GM18870 (cell line): Measurements from ENCODE around the gene INPP5A.
"Not testable (repeated sequence)": the region's sequence is repeated elsewhere in the genome, so short reads cannot be mapped to it uniquely, and the experiment has no call there.

Source experiments
- ATAC-seq: cut with Tn5 transposase; IDR thresholded peaks from one replicate; pipeline ENCODE4 v1.9.1; 2021; ENCODE audit warnings: moderate library complexity; ENCODE audit not compliant: unreplicated experiment

Gene INPP5A

GRCh38 chr10:132728321-132728720, 190.7 kb downstream of the INPP5A start:
- ATAC-seq = no peak

DNA sequence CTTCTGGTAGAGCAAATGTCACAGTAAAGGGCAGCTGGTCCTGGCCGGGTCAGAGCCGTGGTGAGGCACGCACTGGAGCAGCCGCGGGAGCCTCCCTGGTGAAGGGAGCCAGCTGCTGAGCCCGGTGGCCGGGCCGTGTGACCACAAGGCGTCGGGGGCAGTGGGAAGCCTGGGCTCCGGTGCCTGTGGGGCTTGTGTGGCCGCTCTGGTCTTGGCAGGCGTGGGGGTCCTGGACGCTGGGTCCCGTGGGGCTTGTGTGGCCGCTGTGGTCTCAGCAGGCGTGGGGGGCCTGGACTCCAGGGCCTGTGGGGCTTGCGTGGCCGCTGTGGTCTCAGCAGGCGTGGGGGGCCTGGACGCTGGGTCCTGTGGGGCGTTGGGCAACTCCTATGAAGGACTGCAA, 191.2 kb downstream of the INPP5A start:
- ATAC-seq = no peak

DNA sequence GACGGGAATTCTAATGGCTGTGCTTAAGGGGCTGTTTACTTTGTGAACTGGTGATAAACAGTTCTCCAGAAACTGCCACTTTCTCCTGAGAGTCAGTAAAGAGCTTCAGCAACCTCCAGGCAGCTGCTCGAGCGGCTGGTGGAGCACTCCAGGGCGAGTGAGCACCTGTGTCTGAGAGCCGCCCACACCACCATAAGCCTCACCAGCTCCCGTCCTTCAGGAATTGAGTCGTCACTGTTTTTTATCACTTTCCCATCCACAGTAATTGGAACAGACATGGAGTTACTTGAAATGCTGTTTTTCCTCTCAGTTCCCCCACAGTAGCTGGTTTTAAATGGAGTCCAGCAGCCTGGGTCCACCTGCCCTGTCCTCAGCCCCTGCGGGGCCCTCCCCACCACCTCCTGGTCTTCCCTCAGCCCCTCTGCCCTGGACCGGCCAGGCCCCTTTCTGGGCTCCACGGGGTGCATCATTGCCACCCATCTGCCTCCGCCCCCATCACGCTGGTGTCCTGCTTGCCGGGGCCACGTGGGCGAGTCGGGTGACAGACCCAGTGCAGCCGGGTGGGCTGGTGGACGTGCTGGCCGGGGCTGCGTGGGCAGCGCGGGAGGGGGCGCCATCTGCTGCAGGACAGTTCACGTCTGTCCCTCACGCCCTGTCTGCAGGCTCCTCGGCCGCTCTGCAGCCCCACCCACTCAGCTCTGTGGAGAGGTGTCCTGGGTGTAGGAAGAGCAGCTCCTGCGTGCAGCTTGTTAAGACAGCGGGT, 192.4 kb downstream of the INPP5A start:
- ATAC-seq = no peak

DNA sequence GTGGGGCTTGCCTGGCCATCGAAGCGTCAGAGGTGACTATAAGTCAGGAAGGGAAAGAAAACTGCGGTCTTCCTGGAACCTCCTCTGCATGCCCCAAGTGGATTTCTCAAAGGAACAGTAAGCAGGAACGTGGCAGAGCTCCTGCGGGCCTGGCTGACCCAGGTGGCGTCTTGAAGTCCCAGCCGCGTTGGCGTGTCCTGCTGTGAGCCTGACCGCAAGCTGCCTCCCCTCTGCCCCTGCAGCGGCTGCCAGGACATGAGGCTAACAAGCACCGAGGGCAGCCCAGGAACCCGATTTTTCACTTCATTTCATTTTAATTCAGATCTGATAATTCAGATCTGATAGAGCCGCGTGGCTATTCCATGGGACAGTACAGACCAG, 193.0 kb downstream of the INPP5A start:
- no peak for ATAC-seq

- ATAC-seq = no peak
These were observed 194.9 kb downstream of the INPP5A start for GRCh38 chr10:132732518-132732917.

DNA sequence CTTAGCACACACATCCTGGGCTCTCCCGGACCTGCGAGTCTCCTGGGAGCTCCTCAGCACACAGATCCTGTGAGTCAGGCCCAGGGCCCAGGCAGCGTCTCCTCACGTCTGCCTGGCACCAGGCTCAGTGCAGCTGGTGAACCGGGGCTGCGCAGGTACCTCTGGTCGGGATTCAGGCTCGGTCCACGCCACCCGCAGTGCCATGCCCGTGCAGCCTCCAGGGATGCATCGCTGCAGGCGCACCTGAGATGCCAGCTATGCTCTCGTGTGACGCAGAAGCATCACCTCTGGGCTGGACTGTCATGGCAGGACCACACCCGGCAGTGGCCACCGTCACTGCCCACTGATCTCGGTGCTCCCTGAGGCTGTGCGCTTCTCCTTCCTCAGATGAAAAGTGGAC, 196.3 kb downstream of the INPP5A start:
- ATAC-seq = no peak

GRCh38 chr10:132735341-132735775, 197.8 kb downstream of the INPP5A start:
- ATAC-seq = no peak

GRCh38 chr10:132735923-132736391, 198.4 kb downstream of the INPP5A start:
- no peak for ATAC-seq

- ATAC-seq = no peak
These were observed 199.9 kb downstream of the INPP5A start for GRCh38 chr10:132737390-132738048.

- ATAC-seq = no peak
These were observed 201.1 kb downstream of the INPP5A start for GRCh38 chr10:132738454-132739224.

DNA sequence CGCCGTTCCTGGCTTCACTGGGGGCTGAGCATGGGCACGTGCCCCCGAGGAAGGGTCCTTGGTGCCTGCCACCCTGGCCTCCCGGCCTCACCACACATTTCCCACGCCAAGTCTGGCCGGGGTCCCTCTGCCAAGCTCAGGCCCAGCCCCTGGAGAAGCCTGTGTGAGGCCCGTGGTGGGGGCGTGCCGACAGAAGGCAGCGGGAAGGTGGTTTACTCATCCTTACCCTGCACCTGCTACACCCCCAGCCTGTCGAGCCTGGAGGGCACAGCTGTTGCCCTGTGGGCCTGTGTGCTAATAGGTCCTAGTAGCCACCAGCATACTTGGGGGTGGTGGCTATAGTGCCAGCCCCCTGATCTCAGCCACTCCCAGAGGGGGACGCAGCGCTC, 201.6 kb downstream of the INPP5A start:
- no peak for ATAC-seq

DNA sequence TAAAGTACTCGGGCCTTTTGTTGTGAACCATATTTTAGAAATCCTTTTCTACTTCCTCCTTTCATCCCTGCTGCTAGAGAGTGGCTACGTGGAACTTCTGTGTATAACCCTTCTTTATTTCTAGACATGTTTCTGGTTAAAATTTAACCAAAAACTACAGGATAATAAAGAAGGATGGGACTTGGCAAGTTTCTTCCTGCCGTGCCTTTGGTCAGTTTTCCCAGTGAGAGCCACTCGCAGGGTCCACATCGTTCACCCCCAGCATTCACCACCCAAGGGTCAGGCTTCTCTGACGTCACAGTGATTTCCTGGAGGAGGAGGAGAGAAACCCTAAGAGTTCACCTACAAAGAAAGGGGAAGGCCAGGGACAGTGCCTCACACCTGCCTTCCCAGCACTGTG, 203.0 kb downstream of the INPP5A start:
- no peak for ATAC-seq

GRCh38 chr10:132742167-132742836, 204.7 kb downstream of the INPP5A start:
- no peak for ATAC-seq

- no peak for ATAC-seq
These were observed 205.2 kb downstream of the INPP5A start for GRCh38 chr10:132742837-132743194.

DNA sequence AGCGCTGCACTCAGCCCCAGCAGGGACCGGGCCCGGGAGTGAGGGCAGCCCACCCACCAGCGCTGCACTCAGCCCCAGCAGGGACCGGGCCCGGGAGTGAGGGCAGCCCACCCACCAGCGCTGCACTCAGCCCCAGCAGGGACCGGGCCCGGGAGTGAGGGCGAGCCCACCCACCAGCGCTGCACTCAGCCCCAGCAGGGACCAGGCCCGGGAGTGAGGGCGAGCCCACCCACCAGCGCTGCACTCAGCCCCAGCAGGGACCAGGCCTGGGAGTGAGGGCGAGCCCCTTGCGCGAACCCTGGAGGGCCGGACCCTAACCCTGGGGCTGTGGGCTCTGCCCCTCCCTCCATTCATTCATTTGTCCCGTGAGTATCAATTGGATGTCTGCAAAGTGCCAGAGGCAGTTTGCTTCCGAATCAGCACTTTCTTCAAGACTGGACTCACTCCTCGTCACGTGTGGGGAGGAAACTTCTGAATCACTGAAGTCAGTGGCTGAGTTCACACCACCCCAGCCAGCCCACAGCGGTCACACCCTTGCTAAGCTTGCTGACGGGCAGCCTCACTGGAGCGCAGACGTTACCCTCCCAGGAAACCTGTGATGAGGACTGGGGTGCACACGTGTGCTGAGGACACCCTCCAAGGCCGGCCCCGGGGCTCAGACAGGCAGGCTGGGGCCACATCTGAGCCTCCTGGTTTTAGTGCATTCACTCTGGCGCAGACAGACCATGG, 205.8 kb downstream of the INPP5A start:
- ATAC-seq = not testable (repeated sequence)

DNA sequence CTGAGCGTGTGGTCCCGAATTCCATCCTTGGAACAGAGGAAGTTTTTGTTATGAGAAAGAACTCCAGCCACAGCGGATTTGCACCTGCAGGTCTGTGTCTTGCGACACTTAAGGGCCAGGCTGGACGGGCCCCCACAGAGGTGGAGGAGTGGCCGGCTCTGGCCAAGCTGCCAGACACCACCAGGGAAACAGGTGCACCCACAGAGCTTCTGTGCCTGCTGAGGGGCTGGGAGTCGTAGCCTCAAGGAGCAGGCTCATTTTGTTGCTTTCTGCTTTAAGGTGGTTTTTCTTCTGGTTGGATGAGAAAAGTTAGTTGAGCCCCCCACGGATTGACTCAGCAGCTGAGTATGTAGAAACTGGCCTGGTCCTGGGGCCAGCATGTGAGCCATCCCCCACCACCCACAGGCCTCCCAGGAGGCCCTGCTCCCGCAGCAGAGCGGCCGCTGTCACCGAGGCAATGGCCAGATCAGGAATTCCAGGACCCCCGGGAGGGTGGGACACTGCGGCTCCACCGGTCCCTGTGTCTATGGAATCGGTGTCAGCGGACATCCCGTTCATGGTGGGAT, 206.4 kb downstream of the INPP5A start:
- ATAC-seq = no peak

GRCh38 chr10:132744839-132745238, 207.3 kb downstream of the INPP5A start:
- ATAC-seq = no peak

GRCh38 chr10:132745511-132745910, 207.9 kb downstream of the INPP5A start:
- no peak for ATAC-seq

GRCh38 chr10:132745971-132746370, 208.4 kb downstream of the INPP5A start:
- no peak for ATAC-seq

- no peak for ATAC-seq
These were observed 208.8 kb downstream of the INPP5A start for GRCh38 chr10:132746386-132746785.
